ENCODE results near the gene COA1.

DNA sequence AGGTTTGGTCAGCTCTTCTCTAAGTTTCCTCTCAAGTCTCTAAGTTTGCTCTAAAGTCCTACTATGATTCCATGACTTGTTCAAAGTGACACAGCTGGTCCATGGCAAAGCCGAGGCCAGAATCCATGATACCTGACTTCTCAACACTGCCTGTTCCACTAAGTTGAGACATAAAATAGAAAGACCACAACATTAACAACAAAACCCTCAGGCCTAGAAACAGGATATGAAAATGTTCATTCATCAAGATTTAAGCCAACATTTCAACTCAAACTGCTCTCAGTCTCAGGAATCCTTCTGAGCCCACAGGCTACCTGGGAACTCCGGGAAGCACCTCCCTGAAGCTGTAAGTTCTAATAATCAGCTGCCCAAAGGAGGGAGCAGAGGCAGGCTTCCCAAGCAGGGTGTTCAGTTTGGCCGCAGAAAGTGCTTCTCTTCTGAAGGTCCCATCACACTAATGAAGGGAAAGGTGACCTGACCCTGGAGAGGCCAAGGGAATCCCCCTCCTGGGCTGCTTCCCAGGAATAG lies 83.6 kb downstream of the COA1 start:
- TF ChIP-seq CTCF (IDR thresholded peaks at IDR 0.05; ENCODE audit: insufficient read depth, low read length) (no peak), POLR2AphosphoS5 (IDR thresholded peaks at IDR 0.05; ENCODE audit: low read depth) (no peak)
- TF ChIP-seq, protein P1, sequence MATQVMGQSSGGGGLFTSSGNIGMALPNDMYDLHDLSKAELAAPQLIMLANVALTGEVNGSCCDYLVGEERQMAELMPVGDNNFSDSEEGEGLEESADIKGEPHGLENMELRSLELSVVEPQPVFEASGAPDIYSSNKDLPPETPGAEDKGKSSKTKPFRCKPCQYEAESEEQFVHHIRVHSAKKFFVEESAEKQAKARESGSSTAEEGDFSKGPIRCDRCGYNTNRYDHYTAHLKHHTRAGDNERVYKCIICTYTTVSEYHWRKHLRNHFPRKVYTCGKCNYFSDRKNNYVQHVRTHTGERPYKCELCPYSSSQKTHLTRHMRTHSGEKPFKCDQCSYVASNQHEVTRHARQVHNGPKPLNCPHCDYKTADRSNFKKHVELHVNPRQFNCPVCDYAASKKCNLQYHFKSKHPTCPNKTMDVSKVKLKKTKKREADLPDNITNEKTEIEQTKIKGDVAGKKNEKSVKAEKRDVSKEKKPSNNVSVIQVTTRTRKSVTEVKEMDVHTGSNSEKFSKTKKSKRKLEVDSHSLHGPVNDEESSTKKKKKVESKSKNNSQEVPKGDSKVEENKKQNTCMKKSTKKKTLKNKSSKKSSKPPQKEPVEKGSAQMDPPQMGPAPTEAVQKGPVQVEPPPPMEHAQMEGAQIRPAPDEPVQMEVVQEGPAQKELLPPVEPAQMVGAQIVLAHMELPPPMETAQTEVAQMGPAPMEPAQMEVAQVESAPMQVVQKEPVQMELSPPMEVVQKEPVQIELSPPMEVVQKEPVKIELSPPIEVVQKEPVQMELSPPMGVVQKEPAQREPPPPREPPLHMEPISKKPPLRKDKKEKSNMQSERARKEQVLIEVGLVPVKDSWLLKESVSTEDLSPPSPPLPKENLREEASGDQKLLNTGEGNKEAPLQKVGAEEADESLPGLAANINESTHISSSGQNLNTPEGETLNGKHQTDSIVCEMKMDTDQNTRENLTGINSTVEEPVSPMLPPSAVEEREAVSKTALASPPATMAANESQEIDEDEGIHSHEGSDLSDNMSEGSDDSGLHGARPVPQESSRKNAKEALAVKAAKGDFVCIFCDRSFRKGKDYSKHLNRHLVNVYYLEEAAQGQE (IDR thresholded peaks at IDR 0.05; ENCODE audit: insufficient replicate concordance, low read depth), result no peak
